Activated CD8-positive, alpha-beta memory T cell treated with anti-CD3 and anti-CD28 coated beads for 36 hours (primary cell): Measurements from ENCODE around the gene DYDC1. TPM values are rescaled to one million over a fixed set of nuclear protein-coding genes. Genes with fewer than 3 reads are reported as not detected.

Experiments
- CTCF ChIA-PET: fragments of 350-600 bp; sonication (Branson Sonifier 250); formaldehyde crosslinking; loops from one replicate; lab custom pipeline; 2021; ENCODE audit warnings: antibody characterized with exemption; lab: Charles Lee
- POLR2A ChIA-PET: fragments of 350-600 bp; sonication (Branson Sonifier 250); formaldehyde crosslinking; loops from one replicate; lab custom pipeline; 2021; ENCODE audit warnings: antibody characterized with exemption; lab: Charles Lee
- total RNA-seq, 2 experiments: library from RNA; stranded (reverse); gene quantifications; one replicate each; pipeline ENCODE4 v1.2.3, GENCODE V29; 2021

Gene DYDC1
- total RNA-seq, 2 experiments from 2014 or later, result not detected

GRCh38 chr10:80292607-80293239 lies 63.8 kb downstream of the DYDC1 start:
- CTCF ChIA-PET, result no interaction called here
- POLR2A ChIA-PET, result no interaction called here

- CTCF ChIA-PET, result no interaction called here
- POLR2A ChIA-PET, result no interaction called here
Observed at GRCh38 chr10:80290474-80291220, 65.9 kb downstream of the DYDC1 start.

GRCh38 chr10:80289451-80290287 lies 66.9 kb downstream of the DYDC1 start, which contains the start of gene MAT1A:
MAT1A (minus strand) TSS chr10:80289658; CDS start chr10:80289423, 235 bp downstream.
- CTCF ChIA-PET, result interaction anchor here (0.7 kb wide), 1 partner anchor 102 kb away, joined by 3 read pairs; no protein-coding TSS in a partner anchor
- POLR2A ChIA-PET, result no interaction called here

- ChIA-PET POLR2A (no interaction called here), CTCF (no interaction called here)
Observed at GRCh38 chr10:80288849-80289248, 67.7 kb downstream of the DYDC1 start.

Other genes with a start within 250 kb of the DYDC1 start
- not detected for gene PLAC9, start 224.0 kb downstream of the DYDC1 start, total RNA-seq
- 100 to 1,000 TPM; 195 to 208 TPM for gene ANXA11, start 151.2 kb downstream of the DYDC1 start, total RNA-seq
- gene MAT1A, start 67.1 kb downstream of the DYDC1 start, total RNA-seq, result not detected
- gene DYDC2, start within 50 bp of the DYDC1 start, total RNA-seq, result not detected
- 10 to 100 TPM; 12.1 to 14.0 TPM for gene PRXL2A, start 51.8 kb upstream of the DYDC1 start, total RNA-seq
- 10 to 100 TPM; 43.7 to 45.1 TPM for gene TSPAN14, start 97.6 kb upstream of the DYDC1 start, total RNA-seq
- gene SH2D4B, start 181.1 kb upstream of the DYDC1 start, total RNA-seq, result under 1 TPM; 0.11 to 0.21 TPM